ENCODE results near the gene PRKN.

DNA sequence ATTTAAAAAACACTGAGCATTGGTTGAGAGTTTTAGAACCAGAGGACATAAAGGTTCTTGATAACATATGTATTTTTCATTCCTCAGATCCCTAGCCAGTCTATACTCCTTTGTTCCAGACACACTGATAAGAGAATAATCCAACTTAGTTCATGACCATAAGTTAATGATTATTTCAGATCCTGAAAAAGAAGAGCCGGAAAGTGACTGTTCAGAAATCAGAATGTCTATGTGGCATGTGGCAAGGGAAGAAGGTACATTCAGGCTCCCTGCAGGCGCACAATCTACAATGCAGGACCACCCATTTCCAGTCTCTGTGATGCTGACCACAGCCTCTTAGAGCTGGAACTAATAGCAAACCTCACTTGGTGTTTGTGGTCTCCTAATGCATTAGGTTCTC, 787.0 kb downstream of the PRKN start:
- no peak for TF ChIP-seq ZNF384 (IDR thresholded peaks at IDR 0.05)
- TF ChIP-seq BHLHE40 (IDR thresholded peaks at IDR 0.05; ENCODE audit: borderline replicate concordance): no peak
- TF ChIP-seq SUZ12 (IDR thresholded peaks at IDR 0.05): no peak
- no peak for TF ChIP-seq CTBP1 (IDR thresholded peaks at IDR 0.05; ENCODE audit: borderline replicate concordance)
- TF ChIP-seq ARNT (IDR thresholded peaks at IDR 0.05): no peak
- TF ChIP-seq LEF1 (IDR thresholded peaks at IDR 0.05; ENCODE audit: borderline replicate concordance): no peak
- TF ChIP-seq ELF4 (IDR thresholded peaks at IDR 0.05): no peak

Data from HEK293T (cell line).